ENCODE data around the gene CENPL. TPM values are rescaled to one million over a fixed set of nuclear protein-coding genes. Genes with fewer than 3 reads are reported as not detected.

Gene CENPL
- total and polyA plus RNA-seq, 9 of the 15 experiments (the other 6 are each of a cell fraction or from before 2014, with no cell fraction given), result 33.0 to 52.7 (median 39.7) TPM

GRCh38 chr1:173864179-173864867, 39.6 kb upstream of the CENPL start (continued):
- TF ChIP-seq MYNN (IDR thresholded peaks at IDR 0.05) (no peak), MYNN (CRISPR knock-in tag; IDR thresholded peaks at IDR 0.05) (no peak), ZNF696 (CRISPR knock-in tag; conservative IDR thresholded peaks at IDR 0.05) (no peak), RHOXF2B (CRISPR knock-in tag; conservative IDR thresholded peaks at IDR 0.05) (no peak), ZNF263 (CRISPR knock-in tag; IDR thresholded peaks at IDR 0.05; ENCODE audit: borderline replicate concordance) (no peak), PPARD (CRISPR knock-in tag; IDR thresholded peaks at IDR 0.05) (no peak), POLR2AphosphoS2 (IDR thresholded peaks at IDR 0.05; ENCODE audit: low read length) (peak; percentile 31; the same call in 1 of the 2 replicates), ZC3H4 (CRISPR knock-in tag; IDR thresholded peaks at IDR 0.05; ENCODE audit: borderline replicate concordance) (no peak), ZNF316 (IDR thresholded peaks at IDR 0.05) (peak; percentile 64), STAG1 (CRISPR knock-in tag; IDR thresholded peaks at IDR 0.05; ENCODE audit: borderline replicate concordance) (no peak), ZNF12 (CRISPR knock-in tag; IDR thresholded peaks at IDR 0.05) (no peak), TEAD2 (tag; IDR thresholded peaks at IDR 0.05) (no peak), HNRNPL (IDR thresholded peaks at IDR 0.05; ENCODE audit: low read depth, low read length) (peak; percentile 47; the same call in 1 of the 2 replicates), POLR2AphosphoS5 (IDR thresholded peaks at IDR 0.05; ENCODE audit: control insufficient read depth, insufficient read depth, low read depth, low read length) (peak; percentile 30; the same call in 1 of the 2 replicates), TAF7 (tag; IDR thresholded peaks at IDR 0.05) (no peak), PHTF2 (CRISPR knock-in tag; IDR thresholded peaks at IDR 0.05) (no peak)
